HepG2 (cell line): Measurements from ENCODE around the gene CTDSPL2. TPM values are rescaled to one million over a fixed set of nuclear protein-coding genes. Genes with fewer than 3 reads are reported as not detected.

Experiments used
- AHR ChIP-seq: IDR thresholded peaks from 2 replicates; pipeline ENCODE4 v1.6.1; 2018; ENCODE audit warnings: missing genetic modification reagents, missing compliant biosample characterization
- BRD4 ChIP-seq: sonication (generic); formaldehyde crosslinking; IDR thresholded peaks from 2 replicates; pipeline ENCODE4 v1.4.0; 2020; ENCODE audit warnings: missing genetic modification reagents
- FIP1L1 ChIP-seq: fragments of 200-400 bp; formaldehyde crosslinking; IDR thresholded peaks from 2 replicates; pipeline ENCODE4 v1.6.1; 2018; ENCODE audit warnings: low read depth, mild to moderate bottlenecking, low read length, moderate library complexity, borderline replicate concordance; ENCODE audit not compliant: insufficient read depth
- FOSL1 ChIP-seq: sonication (generic); formaldehyde crosslinking; IDR thresholded peaks from 2 replicates; pipeline ENCODE4 v1.9.0; 2021; ENCODE audit warnings: missing genetic modification reagents, borderline replicate concordance
- FOXK1 ChIP-seq: sonication (generic); formaldehyde crosslinking; IDR thresholded peaks from 2 replicates; pipeline ENCODE4 v1.4.0; 2020; ENCODE audit warnings: low read depth, missing genetic modification reagents, borderline replicate concordance
- HHEX ChIP-seq: IDR thresholded peaks from 2 replicates; pipeline ENCODE4 v1.6.1; 2016; ENCODE audit warnings: control low read depth
- JARID2 ChIP-seq: sonication (generic); formaldehyde crosslinking; IDR thresholded peaks from 2 replicates; pipeline ENCODE4 v1.8.1; 2023; ENCODE audit warnings: missing genetic modification reagents, inconsistent platforms; ENCODE audit not compliant: insufficient replicate concordance
- MXI1 ChIP-seq: IDR thresholded peaks from 3 replicates; pipeline ENCODE4 v1.6.1; 2012; ENCODE audit warnings: low read depth, low read length, inconsistent platforms, borderline replicate concordance
- TEAD2 ChIP-seq: sonication (generic); formaldehyde crosslinking; IDR thresholded peaks from 2 replicates; pipeline ENCODE4 v1.9.0; 2021; ENCODE audit warnings: missing genetic modification reagents
- TP53 ChIP-seq: sonication (generic); formaldehyde crosslinking; conservative IDR thresholded peaks from 2 replicates; pipeline ENCODE4 v1.4.0; 2020; ENCODE audit warnings: missing genetic modification reagents
- ZBTB7A ChIP-seq: sonication (generic); formaldehyde crosslinking; IDR thresholded peaks from 2 replicates; pipeline ENCODE4 v1.8.0; 2022; ENCODE audit warnings: mild to moderate bottlenecking, missing genetic modification reagents
- ZNF607 ChIP-seq: sonication (generic); formaldehyde crosslinking; IDR thresholded peaks from 2 replicates; pipeline ENCODE4 v1.5.1; 2020; ENCODE audit warnings: missing genetic modification reagents, mild to moderate bottlenecking, borderline replicate concordance
- ZNF768 ChIP-seq: sonication (generic); formaldehyde crosslinking; IDR thresholded peaks from 2 replicates; pipeline ENCODE4 v1.4.0; 2020; ENCODE audit warnings: missing genetic modification reagents
- ZNF777 ChIP-seq: sonication (generic); formaldehyde crosslinking; IDR thresholded peaks from 2 replicates; pipeline ENCODE4 v1.4.0; 2020; ENCODE audit warnings: missing genetic modification reagents
- ZSCAN20 ChIP-seq: sonication (generic); formaldehyde crosslinking; IDR thresholded peaks from 2 replicates; pipeline ENCODE4 v1.4.0; 2020; ENCODE audit warnings: missing genetic modification reagents, mild to moderate bottlenecking, borderline replicate concordance
- polyA plus RNA-seq, 8 experiments: library from polyadenylated mRNA; depleted of rRNA in 3 of 8; stranded (reverse) in 7 of 8; unstranded in 1 of 8; fragments of >200 nt; fragmentation: Illumina TruSeq in 4 of 8; extraction: Trizol in 4 of 8; gene quantifications; 2 replicates each; pipeline versions ENCODE4 v1.2.1 to v1.2.3, GENCODE V29; 2011 to 2016; ENCODE audit warnings: low read depth in 4 of 8, missing spikeins in 1 of 8, mixed read lengths in 1 of 8; ENCODE audit not compliant: insufficient read depth in 1 of 8
- total RNA-seq, 5 experiments: library from RNA; depleted of rRNA; stranded (reverse); fragments of >200 nt; fragmentation: Illumina TruSeq; extraction: Trizol; gene quantifications; 2 replicates each; pipeline ENCODE4 v1.2.3, GENCODE V29; 2016; ENCODE audit warnings: low read depth in 1 of 5
- TF ChIP-seq, protein P1 (sequence below): sonication (generic); formaldehyde crosslinking; IDR thresholded peaks from one replicate; pipeline ENCODE4 v1.5.1; 2020; ENCODE audit warnings: mild to moderate bottlenecking, missing genetic modification reagents; ENCODE audit errors: not compliant biosample characterization
- TF ChIP-seq, protein P2 (sequence below): sonication (generic); formaldehyde crosslinking; IDR thresholded peaks from 2 replicates; pipeline ENCODE4 v1.4.0; 2020; ENCODE audit warnings: missing genetic modification reagents
- TF ChIP-seq, protein P3 (sequence below), 2 experiments: fragments of 450-650 bp in 1 of 2; sonication (generic) in 1 of 2; formaldehyde crosslinking; IDR thresholded peaks; 2 replicates each; pipeline versions ENCODE4 v1.5.0 to v1.8.0; 2020 to 2022; ENCODE audit warnings: mild to moderate bottlenecking in 1 of 2, missing genetic modification reagents in 1 of 2

The CTDSPL2 gene
- total and polyA plus RNA-seq, 2 of the 13 experiments (the other 11 are each of a cell fraction or from before 2014, with no cell fraction given) = 37.4 to 56.2 TPM

DNA sequence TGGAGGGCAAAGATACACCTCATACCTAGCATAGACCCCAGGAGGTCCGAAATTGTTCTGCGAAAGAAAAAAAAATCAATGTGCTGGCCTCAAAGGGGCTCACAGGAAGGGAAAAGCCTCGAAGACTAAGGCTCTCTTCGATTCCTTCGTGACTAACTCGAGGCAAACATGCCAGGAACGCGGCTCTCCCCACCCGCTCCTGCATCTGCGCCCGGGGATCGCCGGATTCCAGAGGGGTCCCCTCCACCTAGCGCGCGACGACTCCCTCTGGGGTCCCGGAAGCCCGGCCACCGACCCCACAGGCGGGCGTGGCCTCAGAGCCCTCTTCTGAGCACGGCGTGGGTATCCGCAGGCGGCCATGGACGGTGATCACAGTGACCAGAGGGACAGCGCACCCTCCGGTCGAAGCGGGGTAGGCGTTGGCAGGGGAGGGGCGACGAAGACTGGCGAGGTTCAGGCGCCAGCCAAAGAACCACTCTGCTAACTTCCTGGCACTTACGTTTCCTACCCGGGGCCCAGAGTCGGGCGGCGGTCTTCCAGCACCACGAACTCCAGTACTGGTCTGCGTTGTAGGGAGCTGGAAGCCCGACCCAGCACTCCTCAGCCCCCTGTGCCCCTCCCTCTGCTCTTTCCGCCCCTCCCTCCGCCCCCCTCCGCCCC is 109.0 kb downstream of the CTDSPL2 start (continued):
- TF ChIP-seq, protein P1, sequence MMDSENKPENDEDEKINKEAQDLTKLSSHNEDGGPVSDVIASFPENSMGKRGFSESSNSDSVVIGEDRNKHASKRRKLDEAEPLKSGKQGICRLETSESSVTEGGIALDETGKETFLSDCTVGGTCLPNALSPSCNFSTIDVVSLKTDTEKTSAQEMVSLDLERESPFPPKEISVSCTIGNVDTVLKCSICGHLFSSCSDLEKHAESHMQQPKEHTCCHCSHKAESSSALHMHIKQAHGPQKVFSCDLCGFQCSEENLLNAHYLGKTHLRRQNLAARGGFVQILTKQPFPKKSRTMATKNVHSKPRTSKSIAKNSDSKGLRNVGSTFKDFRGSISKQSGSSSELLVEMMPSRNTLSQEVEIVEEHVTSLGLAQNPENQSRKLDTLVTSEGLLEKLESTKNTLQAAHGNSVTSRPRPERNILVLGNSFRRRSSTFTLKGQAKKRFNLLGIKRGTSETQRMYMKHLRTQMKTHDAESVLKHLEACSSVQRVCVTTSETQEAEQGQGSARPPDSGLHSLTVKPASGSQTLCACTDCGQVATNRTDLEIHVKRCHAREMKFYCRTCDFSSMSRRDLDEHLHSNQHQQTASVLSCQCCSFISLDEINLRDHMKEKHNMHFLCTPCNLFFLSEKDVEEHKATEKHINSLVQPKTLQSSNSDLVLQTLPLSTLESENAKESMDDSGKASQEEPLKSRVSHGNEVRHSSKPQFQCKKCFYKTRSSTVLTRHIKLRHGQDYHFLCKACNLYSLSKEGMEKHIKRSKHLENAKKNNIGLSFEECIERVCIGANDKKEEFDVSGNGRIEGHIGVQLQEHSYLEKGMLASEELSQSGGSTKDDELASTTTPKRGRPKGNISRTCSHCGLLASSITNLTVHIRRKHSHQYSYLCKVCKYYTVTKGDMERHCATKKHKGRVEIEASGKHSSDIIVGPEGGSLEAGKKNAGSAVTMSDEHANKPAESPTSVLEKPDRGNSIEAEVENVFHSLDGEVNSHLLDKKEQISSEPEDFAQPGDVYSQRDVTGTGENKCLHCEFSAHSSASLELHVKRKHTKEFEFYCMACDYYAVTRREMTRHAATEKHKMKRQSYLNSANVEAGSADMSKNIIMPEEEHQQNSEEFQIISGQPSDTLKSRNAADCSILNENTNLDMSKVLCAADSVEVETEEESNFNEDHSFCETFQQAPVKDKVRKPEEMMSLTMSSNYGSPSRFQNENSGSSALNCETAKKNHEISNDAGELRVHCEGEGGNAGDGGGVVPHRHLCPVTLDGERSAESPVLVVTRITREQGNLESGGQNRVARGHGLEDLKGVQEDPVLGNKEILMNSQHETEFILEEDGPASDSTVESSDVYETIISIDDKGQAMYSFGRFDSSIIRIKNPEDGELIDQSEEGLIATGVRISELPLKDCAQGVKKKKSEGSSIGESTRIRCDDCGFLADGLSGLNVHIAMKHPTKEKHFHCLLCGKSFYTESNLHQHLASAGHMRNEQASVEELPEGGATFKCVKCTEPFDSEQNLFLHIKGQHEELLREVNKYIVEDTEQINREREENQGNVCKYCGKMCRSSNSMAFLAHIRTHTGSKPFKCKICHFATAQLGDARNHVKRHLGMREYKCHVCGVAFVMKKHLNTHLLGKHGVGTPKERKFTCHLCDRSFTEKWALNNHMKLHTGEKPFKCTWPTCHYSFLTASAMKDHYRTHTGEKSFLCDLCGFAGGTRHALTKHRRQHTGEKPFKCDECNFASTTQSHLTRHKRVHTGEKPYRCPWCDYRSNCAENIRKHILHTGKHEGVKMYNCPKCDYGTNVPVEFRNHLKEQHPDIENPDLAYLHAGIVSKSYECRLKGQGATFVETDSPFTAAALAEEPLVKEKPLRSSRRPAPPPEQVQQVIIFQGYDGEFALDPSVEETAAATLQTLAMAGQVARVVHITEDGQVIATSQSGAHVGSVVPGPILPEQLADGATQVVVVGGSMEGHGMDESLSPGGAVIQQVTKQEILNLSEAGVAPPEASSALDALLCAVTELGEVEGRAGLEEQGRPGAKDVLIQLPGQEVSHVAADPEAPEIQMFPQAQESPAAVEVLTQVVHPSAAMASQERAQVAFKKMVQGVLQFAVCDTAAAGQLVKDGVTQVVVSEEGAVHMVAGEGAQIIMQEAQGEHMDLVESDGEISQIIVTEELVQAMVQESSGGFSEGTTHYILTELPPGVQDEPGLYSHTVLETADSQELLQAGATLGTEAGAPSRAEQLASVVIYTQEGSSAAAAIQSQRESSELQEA (CRISPR knock-in tag) = peak; percentile 38
- TF ChIP-seq ZBTB7A (CRISPR knock-in tag) = peak; percentile 86
- peak; percentile 33; the same call in 1 of the 2 replicates for TF ChIP-seq ZNF768 (CRISPR knock-in tag)
- TF ChIP-seq ZSCAN20 (CRISPR knock-in tag) = peak; percentile 74
- peak; percentile 63; the same call in 1 of the 2 replicates for TF ChIP-seq ZNF777 (CRISPR knock-in tag)
- TF ChIP-seq HHEX (CRISPR knock-in tag) = peak; percentile 37; the same call in 1 of the 2 replicates
- TF ChIP-seq FOSL1 (CRISPR knock-in tag) = peak; percentile 34; the same call in 1 of the 2 replicates
- TF ChIP-seq, protein P2, sequence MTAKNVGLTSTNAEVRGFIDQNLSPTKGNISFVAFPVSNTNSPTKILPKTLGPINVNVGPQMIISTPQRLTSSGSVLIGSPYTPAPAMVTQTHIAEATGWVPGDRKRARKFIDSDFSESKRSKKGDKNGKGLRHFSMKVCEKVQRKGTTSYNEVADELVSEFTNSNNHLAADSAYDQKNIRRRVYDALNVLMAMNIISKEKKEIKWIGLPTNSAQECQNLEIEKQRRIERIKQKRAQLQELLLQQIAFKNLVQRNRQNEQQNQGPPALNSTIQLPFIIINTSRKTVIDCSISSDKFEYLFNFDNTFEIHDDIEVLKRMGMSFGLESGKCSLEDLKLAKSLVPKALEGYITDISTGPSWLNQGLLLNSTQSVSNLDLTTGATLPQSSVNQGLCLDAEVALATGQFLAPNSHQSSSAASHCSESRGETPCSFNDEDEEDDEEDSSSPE (CRISPR knock-in tag) = 0 out of 2 replicates have a peak, but pooled peaks have one; percentile 6
- 0 out of 2 replicates have a peak, but pooled peaks have one; percentile 15 for TF ChIP-seq FIP1L1
- TF ChIP-seq AHR = peak; percentile 56
- TF ChIP-seq BRD4 = peak; percentile 46; the same call in 1 of the 2 replicates
- TF ChIP-seq, protein P3, sequence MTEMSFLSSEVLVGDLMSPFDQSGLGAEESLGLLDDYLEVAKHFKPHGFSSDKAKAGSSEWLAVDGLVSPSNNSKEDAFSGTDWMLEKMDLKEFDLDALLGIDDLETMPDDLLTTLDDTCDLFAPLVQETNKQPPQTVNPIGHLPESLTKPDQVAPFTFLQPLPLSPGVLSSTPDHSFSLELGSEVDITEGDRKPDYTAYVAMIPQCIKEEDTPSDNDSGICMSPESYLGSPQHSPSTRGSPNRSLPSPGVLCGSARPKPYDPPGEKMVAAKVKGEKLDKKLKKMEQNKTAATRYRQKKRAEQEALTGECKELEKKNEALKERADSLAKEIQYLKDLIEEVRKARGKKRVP (CRISPR knock-in tag; IDR thresholded peaks at IDR 0.05) = 0 out of 4 replicates have a peak, but pooled peaks of 1 of the 2 experiments have one; percentile 23
- TF ChIP-seq TEAD2 (CRISPR knock-in tag) = no peak
- TF ChIP-seq JARID2 = peak; percentile 50
- TF ChIP-seq FOXK1 = peak; percentile 32; the same call in 1 of the 2 replicates
- peak; percentile 55; the same call in 1 of the 3 replicates for TF ChIP-seq MXI1
- 0 out of 2 replicates have a peak, but pooled peaks have one; percentile 22 for TF ChIP-seq ZNF607 (CRISPR knock-in tag)
- no peak for TF ChIP-seq TP53
